ENCODE data around the gene MKNK1. TPM values are rescaled to one million over a fixed set of nuclear protein-coding genes. Genes with fewer than 3 reads are reported as not detected.

Gene MKNK1
- total RNA-seq = 18.1 and 20.0 TPM in 2 replicates

DNA sequence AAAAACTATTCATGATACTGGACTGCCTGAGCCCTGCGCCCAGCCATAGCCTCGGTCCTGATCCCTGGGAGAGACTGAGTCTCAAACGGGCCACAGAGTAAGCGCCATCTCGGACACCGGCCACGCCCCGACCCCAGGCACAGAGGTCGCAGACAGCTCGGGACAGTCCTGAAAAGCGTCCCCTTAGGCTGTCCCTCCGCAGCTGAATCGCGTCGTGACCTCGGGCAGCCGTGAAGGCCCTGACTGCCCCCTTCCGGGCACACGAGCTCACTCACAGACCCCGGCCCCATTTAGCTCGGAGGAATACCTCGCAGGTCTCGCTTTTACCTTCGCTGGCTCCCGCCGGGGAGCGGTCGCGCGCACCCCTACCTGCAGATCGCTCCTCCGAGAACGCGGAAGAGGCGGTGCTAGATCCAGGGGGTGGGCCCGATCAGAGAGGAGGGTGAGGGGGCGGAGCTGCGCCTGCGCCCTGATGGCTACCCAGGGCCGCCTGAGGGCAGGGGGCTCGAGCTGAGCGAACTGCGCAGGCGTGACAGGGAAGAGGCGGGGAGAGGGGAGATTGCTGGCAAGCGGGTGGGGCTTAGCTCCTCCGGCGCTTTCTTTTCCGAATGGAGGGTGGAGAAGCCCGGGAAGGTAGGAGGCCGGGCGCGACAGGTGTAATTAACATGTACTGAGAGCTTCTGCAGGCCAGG is at the start of gene MKNK1:
MKNK1 (minus strand) TSS at position 411 of the 692 bp plus-strand sequence. CDS start 20,941 bp downstream, outside the sequence.

DNA sequence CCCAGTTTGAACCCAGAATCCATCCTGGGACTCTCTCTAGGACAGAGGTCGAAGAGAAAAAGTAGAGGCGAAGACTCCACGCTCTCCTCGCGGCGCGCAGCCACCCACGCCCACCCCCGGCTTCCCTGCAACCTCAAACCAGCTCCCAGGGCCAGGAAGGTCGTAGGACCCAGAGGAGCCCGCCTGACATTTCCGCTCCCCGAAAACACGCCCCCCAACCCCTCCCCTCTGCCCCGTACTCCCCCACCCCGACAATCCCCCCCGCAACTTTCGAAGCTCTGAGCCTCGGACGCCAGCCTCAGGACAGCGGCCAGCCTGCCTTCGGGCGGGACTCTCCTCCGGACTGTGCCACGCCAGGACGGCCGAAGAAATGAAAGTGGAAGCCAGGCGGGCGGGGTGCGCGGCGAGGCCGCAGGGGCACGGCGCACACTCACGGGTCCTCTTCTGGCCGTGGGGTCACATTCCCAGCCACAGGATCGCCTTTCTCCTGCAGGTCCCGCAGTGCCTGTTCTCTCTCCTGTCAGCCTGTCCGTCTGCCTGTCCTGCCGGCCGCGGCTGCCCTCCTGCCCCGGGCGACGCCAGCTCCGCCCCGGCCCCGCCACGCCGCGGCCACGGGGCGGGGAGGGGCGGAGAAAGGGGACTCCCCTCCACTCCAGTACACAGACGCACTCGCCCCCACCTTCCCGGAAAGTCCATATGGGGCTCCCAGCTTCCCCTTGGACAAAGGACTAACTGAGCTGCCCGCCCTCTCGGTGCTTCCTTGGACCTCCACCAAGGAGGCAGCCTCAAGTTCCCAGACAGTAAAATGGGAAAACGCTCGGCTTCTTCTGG is 12.4 kb upstream of the MKNK1 start, which contains the start of gene MOB3C:
MOB3C (minus strand) TSS at position 535 of the 831 bp plus-strand sequence. CDS start 3,490 bp downstream, outside the sequence.

DNA sequence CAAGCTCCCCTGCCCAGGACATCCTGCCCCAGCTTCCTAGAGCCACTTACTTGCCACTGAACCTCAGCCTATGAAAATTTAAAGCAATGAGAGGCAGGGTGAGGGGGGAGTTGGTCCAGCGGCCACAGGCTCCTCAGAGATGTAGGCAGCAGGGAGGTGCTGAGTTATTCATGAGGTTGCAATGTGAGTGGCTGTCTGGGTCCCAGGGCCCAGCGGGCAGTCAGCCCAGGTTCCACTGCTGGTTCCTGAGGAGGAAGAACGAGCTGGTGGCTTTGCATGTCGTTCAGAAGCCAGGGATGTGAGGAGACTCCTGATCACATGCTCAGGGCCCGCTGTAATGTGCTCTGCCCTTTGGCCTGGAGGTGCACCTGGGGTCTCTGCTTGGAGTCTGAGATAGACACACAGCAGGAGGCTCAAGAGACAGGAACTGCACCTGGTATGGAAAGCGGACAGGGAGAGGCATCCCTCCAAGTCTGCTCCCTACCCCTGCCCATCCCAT is 52.4 kb downstream of the MKNK1 start, which contains the start of gene KNCN:
KNCN (minus strand) TSS at position 51 of the 499 bp plus-strand sequence. CDS start 432 bp downstream, outside the sequence.

Other genes starting within 250 kb of the MKNK1 start
- gene FAAH, start 210.0 kb downstream of the MKNK1 start, total RNA-seq = 0.72 and 1.9 TPM in 2 replicates
- gene DMBX1, start 114.4 kb downstream of the MKNK1 start, total RNA-seq = not detected in 2 replicates
- gene KNCN, start 52.6 kb downstream of the MKNK1 start, total RNA-seq = not detected in 2 replicates
- 12.7 and 13.2 TPM in 2 replicates for gene MOB3C, start 12.5 kb upstream of the MKNK1 start, total RNA-seq
- gene ATPAF1, start 64.1 kb upstream of the MKNK1 start, total RNA-seq = 43.4 and 49.7 TPM in 2 replicates
- not detected in 2 replicates for gene TEX38, start 67.6 kb upstream of the MKNK1 start, total RNA-seq
- gene EFCAB14, start 114.8 kb upstream of the MKNK1 start, total RNA-seq = 52.5 and 69.3 TPM in 2 replicates
- not detected in 2 replicates for gene CYP4B1, start 194.8 kb upstream of the MKNK1 start, total RNA-seq

Measured in smooth muscle cell of the pulmonary artery (primary cell).